ENCODE results near the gene CCDC88A.

- TF ChIP-seq CTCF (IDR thresholded peaks at IDR 0.05; ENCODE audit: low read depth, low read length), result no peak
- TF ChIP-seq EZH2phosphoT487 (IDR thresholded peaks at IDR 0.05; ENCODE audit: low read depth), result no peak
These were observed 32.0 kb upstream of the CCDC88A start for GRCh38 chr2:55451699-55452098.

Data from OCI-LY3 (cell line).